ENCODE data around the gene VPS26B.
"Not testable (repeated sequence)": the region's sequence is repeated elsewhere in the genome, so short reads cannot be mapped to it uniquely, and the experiment has no call there.

Gene VPS26B

GRCh38 chr11:134283461-134284230, 59.2 kb downstream of the VPS26B start:
- TF ChIP-seq, protein P1, sequence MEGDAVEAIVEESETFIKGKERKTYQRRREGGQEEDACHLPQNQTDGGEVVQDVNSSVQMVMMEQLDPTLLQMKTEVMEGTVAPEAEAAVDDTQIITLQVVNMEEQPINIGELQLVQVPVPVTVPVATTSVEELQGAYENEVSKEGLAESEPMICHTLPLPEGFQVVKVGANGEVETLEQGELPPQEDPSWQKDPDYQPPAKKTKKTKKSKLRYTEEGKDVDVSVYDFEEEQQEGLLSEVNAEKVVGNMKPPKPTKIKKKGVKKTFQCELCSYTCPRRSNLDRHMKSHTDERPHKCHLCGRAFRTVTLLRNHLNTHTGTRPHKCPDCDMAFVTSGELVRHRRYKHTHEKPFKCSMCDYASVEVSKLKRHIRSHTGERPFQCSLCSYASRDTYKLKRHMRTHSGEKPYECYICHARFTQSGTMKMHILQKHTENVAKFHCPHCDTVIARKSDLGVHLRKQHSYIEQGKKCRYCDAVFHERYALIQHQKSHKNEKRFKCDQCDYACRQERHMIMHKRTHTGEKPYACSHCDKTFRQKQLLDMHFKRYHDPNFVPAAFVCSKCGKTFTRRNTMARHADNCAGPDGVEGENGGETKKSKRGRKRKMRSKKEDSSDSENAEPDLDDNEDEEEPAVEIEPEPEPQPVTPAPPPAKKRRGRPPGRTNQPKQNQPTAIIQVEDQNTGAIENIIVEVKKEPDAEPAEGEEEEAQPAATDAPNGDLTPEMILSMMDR (IDR thresholded peaks at IDR 0.05; ENCODE audit: extremely low read depth, missing control alignments) = no peak
- no peak for DNase-seq (ENCODE audit: low spot score)

GRCh38 chr11:134284349-134284748, 59.9 kb downstream of the VPS26B start:
- DNase-seq (ENCODE audit: low spot score) = not testable (repeated sequence)

GRCh38 chr11:134287561-134287960, 63.1 kb downstream of the VPS26B start:
- TF ChIP-seq, protein P1 (IDR thresholded peaks at IDR 0.05; ENCODE audit: extremely low read depth, missing control alignments) = no peak
- no peak for DNase-seq (ENCODE audit: low spot score)

DNA sequence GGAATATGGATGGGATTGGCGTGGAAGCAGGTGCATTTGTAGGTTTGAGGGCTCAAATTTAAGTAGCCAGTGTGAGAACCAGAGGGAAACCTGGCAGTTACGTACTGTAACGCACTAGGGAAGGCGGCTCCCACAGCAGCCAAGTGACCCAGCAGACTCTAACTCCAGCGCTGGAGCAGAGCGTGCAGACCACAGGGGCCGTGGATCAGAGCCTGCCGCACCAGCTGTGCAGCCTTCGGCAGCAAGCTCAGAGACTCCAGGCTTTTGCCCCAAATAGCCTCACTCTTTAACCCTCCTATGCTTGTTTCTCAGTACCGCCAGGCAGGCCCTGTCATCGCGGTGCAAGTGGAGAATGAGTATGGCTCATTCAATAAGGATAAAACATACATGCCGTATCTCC, 64.0 kb downstream of the VPS26B start:
- TF ChIP-seq, protein P1 (IDR thresholded peaks at IDR 0.05; ENCODE audit: extremely low read depth, missing control alignments) = no peak
- DNase-seq (ENCODE audit: low spot score) = no peak

- no peak for DNase-seq (ENCODE audit: low spot score)
- TF ChIP-seq, protein P1 (IDR thresholded peaks at IDR 0.05; ENCODE audit: extremely low read depth, missing control alignments) = no peak
Measured at GRCh38 chr11:134289167-134289566, 64.7 kb downstream of the VPS26B start.

DNA sequence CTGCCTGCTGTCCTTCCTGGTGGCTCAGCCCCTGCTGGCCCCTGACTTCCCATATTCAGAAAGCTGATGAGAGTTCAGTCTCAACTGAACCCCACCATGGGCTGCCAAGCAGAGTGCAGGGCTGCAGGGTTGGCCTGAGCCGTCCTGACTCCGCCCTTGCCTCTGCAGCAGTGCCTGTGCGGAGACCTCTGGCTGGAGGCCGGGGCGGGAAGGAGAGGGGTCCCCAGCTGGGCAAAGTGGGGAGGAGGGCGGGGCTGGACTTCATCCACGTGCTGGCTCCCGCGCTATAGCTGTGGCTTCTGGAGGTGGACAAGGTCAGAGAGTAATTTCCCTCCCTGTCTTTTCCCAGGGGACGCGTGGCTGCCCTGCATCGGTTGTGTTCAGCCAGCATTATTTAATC, 65.3 kb downstream of the VPS26B start:
- TF ChIP-seq, protein P1 (IDR thresholded peaks at IDR 0.05; ENCODE audit: extremely low read depth, missing control alignments) = no peak
- no peak for DNase-seq (ENCODE audit: low spot score)

DNA sequence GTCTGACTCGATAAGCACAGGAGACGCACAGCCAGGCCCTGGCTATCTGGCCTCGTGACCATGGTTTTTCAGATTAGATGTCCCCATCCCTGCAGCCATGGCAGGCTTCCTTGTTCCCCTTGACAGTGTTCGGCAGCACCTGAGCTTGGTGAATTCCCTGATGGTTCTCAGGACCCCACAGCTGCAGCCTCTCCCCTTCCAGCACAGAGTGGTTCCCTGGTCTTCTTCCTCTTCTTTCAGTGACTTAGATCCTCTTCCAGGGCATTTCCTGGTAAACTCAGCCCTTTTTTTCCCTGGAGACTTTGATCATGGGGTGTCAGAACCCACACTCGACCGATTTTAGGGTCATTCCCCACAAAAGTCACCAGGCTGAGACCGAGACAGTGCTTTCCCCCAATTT, 66.2 kb downstream of the VPS26B start:
- no peak for DNase-seq (ENCODE audit: low spot score)
- TF ChIP-seq, protein P1 (IDR thresholded peaks at IDR 0.05; ENCODE audit: extremely low read depth, missing control alignments) = no peak

- TF ChIP-seq, protein P1 (IDR thresholded peaks at IDR 0.05; ENCODE audit: extremely low read depth, missing control alignments) = no peak
- no peak for DNase-seq (ENCODE audit: low spot score)
Measured at GRCh38 chr11:134291196-134291595, 66.7 kb downstream of the VPS26B start.
